ENCODE results near the gene LARP6. TPM values are rescaled to one million over a fixed set of nuclear protein-coding genes. Genes with fewer than 3 reads are reported as not detected.
A peak's percentile ranks its signal among the peaks of the same experiment; 100 is the strongest.

Gene LARP6
- total RNA-seq, 4 donors from 2014 or later = 0.35 to 23.9 (median 6.0) TPM

DNA sequence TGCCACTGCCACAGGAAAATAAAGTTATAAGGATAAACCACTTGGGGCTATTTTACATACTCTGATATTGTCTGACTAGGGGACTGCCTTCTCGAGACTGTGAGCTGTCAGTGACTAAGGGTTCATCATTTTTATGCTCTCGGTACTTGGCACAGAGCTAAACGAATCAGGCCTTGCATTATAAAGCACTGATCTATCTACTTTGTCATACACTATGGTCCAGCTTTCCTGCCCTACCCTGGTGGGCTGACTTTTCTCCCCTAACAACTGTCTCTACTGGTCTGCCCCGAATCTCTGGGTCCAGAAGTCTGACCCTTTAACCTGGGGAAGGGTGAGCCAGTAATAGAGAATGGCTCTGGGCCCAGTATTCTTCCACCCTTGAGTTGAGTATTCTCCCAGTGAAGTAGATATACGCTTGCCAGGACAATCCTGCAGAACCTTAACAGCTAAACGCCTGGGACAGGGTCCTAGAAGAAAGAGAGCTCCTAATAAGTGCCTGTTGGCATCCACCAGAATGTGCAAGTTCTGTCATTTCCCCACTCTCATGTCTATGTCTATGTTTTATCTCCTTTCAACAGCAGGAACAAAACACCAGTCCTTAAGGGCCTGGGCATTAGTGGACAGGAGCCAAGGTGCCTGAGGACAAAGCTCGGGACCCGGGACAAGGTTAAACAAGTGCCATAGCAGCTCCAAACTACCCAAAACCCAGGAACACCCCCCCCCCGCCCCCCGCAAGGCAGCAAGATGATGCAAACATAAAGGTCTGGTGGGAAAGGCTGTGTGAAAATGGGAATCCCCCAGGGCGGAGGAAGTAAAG, 1.2 kb downstream of the LARP6 start:
- Histone ChIP-seq H3K4me3 (peak overlapping the region; percentile 46 to 73 (median 62)), H3K27ac (peak overlapping the region in 2 of 4 donors; percentile 72 to 83), H3K27me3 (no peaks in the 10 kb centered on the region), H3K9me3 (no peaks in the 10 kb centered on the region), H3K4me1 (peaks cover 0 to 11% (median 0%) of the 10 kb centered on the region in 4 donors), H3K36me3 (no peaks in the 10 kb centered on the region)
- DNase-seq = no peak
- TF ChIP-seq CTCF (IDR thresholded peaks at IDR 0.05) (no peak), POLR2A (IDR thresholded peaks at IDR 0.05) (no peak)

DNA sequence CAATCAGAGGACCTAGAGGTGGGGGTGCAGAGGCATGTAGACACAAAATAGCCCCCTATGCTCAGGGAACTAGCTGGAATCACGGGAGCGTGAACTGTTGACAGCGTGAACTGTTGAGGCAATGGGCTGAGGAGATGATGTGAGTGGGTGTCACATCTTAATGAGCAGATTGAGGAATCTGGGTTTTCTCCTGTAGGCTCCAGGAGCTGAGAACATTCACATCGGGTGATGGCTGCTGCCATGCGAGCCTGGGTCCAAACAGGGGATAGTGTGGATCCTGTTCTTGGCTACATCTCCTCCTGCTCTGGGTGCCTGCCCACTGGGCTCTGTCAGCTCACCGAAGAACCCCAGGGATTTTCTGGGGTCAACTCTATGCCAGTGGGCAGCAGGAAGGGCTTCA, 2.1 kb downstream of the LARP6 start:
- H3K36me3 ChIP-seq = no peaks in the 10 kb centered on the region
- no peak overlapping the region for H3K27ac ChIP-seq
- no peaks in the 10 kb centered on the region for H3K9me3 ChIP-seq
- H3K4me3 ChIP-seq = no peak overlapping the region
- no peak for TF ChIP-seq POLR2A (IDR thresholded peaks at IDR 0.05)
- H3K4me1 ChIP-seq = peaks cover 0 to 11% (median 0%) of the 10 kb centered on the region in 4 donors
- DNase-seq = no peak
- H3K27me3 ChIP-seq = no peaks in the 10 kb centered on the region

DNA sequence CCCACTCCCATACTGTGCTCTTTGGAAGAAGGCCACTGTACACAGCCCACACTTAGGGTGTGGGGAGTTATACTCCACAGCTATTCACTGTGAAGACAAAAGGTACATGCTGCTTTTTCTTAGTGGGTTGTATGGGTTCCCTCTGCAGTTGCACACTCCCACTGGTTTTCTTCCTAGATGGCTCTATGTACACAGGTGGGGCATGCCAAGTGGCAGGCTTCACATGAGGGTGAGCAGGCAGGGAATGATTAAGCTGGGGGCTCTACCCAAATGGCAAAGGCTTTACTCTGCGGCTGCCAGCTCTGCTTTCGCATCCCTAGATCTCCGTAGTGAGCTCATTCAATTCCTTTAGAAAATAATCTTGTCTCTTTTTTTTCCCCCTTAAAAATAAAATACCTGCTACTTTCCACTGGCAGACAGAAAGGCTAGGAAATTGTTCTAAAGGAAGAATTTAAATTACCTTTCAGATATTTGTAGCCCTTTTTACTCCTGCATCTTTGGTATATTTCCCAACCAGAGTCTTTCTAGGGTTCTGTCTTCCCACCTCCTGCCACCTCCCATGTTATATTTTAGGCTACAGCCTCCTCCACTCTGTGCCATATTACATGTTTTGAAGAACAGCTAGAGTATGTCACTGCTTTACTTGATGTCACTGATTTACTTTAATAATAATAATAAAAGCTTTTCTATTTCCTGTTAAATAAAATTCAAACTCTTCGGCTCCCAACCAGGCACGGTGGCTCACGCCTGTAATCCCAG, 8.2 kb downstream of the LARP6 start:
- Histone ChIP-seq H3K4me3 (no peak overlapping the region), H3K27me3 (no peaks in the 10 kb centered on the region), H3K36me3 (no peaks in the 10 kb centered on the region), H3K9me3 (no peaks in the 10 kb centered on the region), H3K27ac (no peak overlapping the region), H3K4me1 (no peaks in the 10 kb centered on the region)
- no peak for TF ChIP-seq POLR2A (IDR thresholded peaks at IDR 0.05)
- TF ChIP-seq CTCF (IDR thresholded peaks at IDR 0.05) = no peak
- DNase-seq = no peak

- TF ChIP-seq POLR2A (IDR thresholded peaks at IDR 0.05) = no peak
- no peak for TF ChIP-seq CTCF (IDR thresholded peaks at IDR 0.05)
- Histone ChIP-seq H3K9me3 (no peaks in the 10 kb centered on the region), H3K27ac (no peak overlapping the region)
These were observed 16.5 kb downstream of the LARP6 start for GRCh38 chr15:70837476-70837875.

GRCh38 chr15:70835841-70836240, 18.1 kb downstream of the LARP6 start:
- Histone ChIP-seq H3K4me3 (no peak overlapping the region), H3K36me3 (no peaks in the 10 kb centered on the region), H3K27me3 (no peaks in the 10 kb centered on the region), H3K4me1 (no peaks in the 10 kb centered on the region), H3K27ac (no peak overlapping the region), H3K9me3 (no peaks in the 10 kb centered on the region)
- DNase-seq = no peak
- TF ChIP-seq POLR2A (IDR thresholded peaks at IDR 0.05) (no peak), CTCF (IDR thresholded peaks at IDR 0.05) (no peak)

More at GRCh38 chr15:70837476-70837875, 16.5 kb downstream of the LARP6 start:
- H3K4me3 ChIP-seq = no peak overlapping the region
- no peak for DNase-seq
- H3K4me1 ChIP-seq = no peaks in the 10 kb centered on the region
- H3K36me3 ChIP-seq = no peaks in the 10 kb centered on the region
- H3K27me3 ChIP-seq = no peaks in the 10 kb centered on the region

GRCh38 chr15:70835415-70835814, 18.5 kb downstream of the LARP6 start:
- Histone ChIP-seq H3K4me3 (no peak overlapping the region), H3K9me3 (no peaks in the 10 kb centered on the region), H3K4me1 (no peaks in the 10 kb centered on the region), H3K27me3 (no peaks in the 10 kb centered on the region), H3K36me3 (no peaks in the 10 kb centered on the region), H3K27ac (no peak overlapping the region)
- no peak for DNase-seq
- TF ChIP-seq POLR2A (IDR thresholded peaks at IDR 0.05) = no peak
- no peak for TF ChIP-seq CTCF (IDR thresholded peaks at IDR 0.05)
